Keratinocyte (primary cell): ENCODE data around the gene CCR5AS.

Experiments
- DNase-seq: peaks from one replicate; pipeline ENCODE4 v3.0.0-alpha.2; 2011; ENCODE audit warnings: low read depth, missing footprints, low spot score
- FAIRE-seq: peaks from 2 replicates; lab custom pipeline; 2011; peaks lifted over from hg19 to GRCh38; lab: Jason Lieb, UNC
- H2AFZ ChIP-seq: 2 replicates; pipeline ENCODE4 v1.6.0; 2012; ENCODE audit warnings: low read length, control low read depth, inconsistent platforms; ENCODE audit not compliant: control insufficient read depth
- H3K27ac ChIP-seq: 2 replicates; pipeline ENCODE4 v1.5.1; 2011; ENCODE audit warnings: low read length; ENCODE audit not compliant: control insufficient read depth, insufficient read depth
- H3K27me3 ChIP-seq: 3 replicates; pipeline ENCODE4 v1.6.0; 2011; ENCODE audit warnings: low read length; ENCODE audit not compliant: control insufficient read depth, insufficient read depth; ENCODE audit errors: extremely low read depth
- H3K36me3 ChIP-seq, 2 experiments: 2 replicates in 1 of 2; 3 replicates in 1 of 2; pipeline ENCODE4 v1.5.1; 2011; ENCODE audit warnings: low read length in 2 of 2, mild to moderate bottlenecking in 1 of 2; ENCODE audit not compliant: control insufficient read depth in 2 of 2, insufficient read depth in 2 of 2; ENCODE audit errors: extremely low read depth in 1 of 2
- H3K4me1 ChIP-seq: 3 replicates; pipeline ENCODE4 v1.5.1; 2011; ENCODE audit warnings: low read length; ENCODE audit not compliant: control insufficient read depth, insufficient read depth; ENCODE audit errors: extremely low read depth
- H3K4me2 ChIP-seq: 3 replicates; pipeline ENCODE4 v1.6.0; 2011; ENCODE audit warnings: low read depth, low read length; ENCODE audit not compliant: control insufficient read depth, insufficient read depth; ENCODE audit errors: extremely low read depth
- H3K4me3 ChIP-seq, 3 experiments: fragments of 200-600 bp in 1 of 3; sonication (generic) in 1 of 3; 2 replicates in 2 of 3; 3 replicates in 1 of 3; pipeline ENCODE4 v1.5.1; 2011 to 2016; ENCODE audit warnings: low read length in 3 of 3, mild to moderate bottlenecking in 3 of 3, control low read depth in 2 of 3, inconsistent platforms in 1 of 3, low read depth in 1 of 3, mixed read lengths in 1 of 3, mixed run types in 1 of 3, moderate library complexity in 1 of 3; ENCODE audit not compliant: control insufficient read depth in 2 of 3, insufficient read depth in 2 of 3; ENCODE audit errors: extremely low read depth in 1 of 3
- H3K79me2 ChIP-seq: 2 replicates; pipeline ENCODE4 v1.6.0; 2012; ENCODE audit warnings: low read length; ENCODE audit not compliant: control insufficient read depth, insufficient read depth
- H3K9ac ChIP-seq: 3 replicates; pipeline ENCODE4 v1.6.0; 2011; ENCODE audit warnings: low read length; ENCODE audit not compliant: control insufficient read depth, insufficient read depth; ENCODE audit errors: extremely low read depth
- H3K9me1 ChIP-seq: 3 replicates; pipeline ENCODE4 v1.6.0; 2011; ENCODE audit warnings: low read length; ENCODE audit not compliant: control insufficient read depth, insufficient read depth; ENCODE audit errors: extremely low read depth
- H3K9me3 ChIP-seq: 2 replicates; pipeline ENCODE4 v1.5.1; 2012; ENCODE audit warnings: low read depth, low read length; ENCODE audit not compliant: control insufficient read depth
- H4K20me1 ChIP-seq: 3 replicates; pipeline ENCODE4 v1.6.0; 2011; ENCODE audit warnings: low read length; ENCODE audit not compliant: control insufficient read depth, insufficient read depth; ENCODE audit errors: extremely low read depth
- CTCF ChIP-seq, 3 experiments: IDR thresholded peaks in 1 of 3; conservative IDR thresholded peaks in 1 of 3; optimal IDR thresholded peaks in 1 of 3; 2 replicates in 2 of 3; 3 replicates in 1 of 3; pipeline versions ENCODE3 to v1.5.1; 2011; ENCODE audit warnings: low read length in 3 of 3, mild to moderate bottlenecking in 3 of 3, moderate library complexity in 2 of 3, control low read depth in 1 of 3, inconsistent platforms in 1 of 3; ENCODE audit not compliant: insufficient read depth in 2 of 3; ENCODE audit errors: extremely low read depth in 1 of 3
- EZH2 ChIP-seq: IDR thresholded peaks from one replicate; pipeline ENCODE4 v1.6.1; 2012; ENCODE audit warnings: inconsistent platforms, mild to moderate bottlenecking, low read length, moderate library complexity
- dilution Hi-C: fragments of 300-500 bp; cut with MboI; formaldehyde crosslinking; loops from one replicate; pipeline ENCODE4 v1.7.0; 2020; ENCODE audit warnings: low sequenced_read_pairs; ENCODE audit not compliant: extremely low pct_ligation_motif_present

CCR5AS gene

GRCh38 chr3:46325645-46326300, 81.1 kb downstream of the CCR5AS start:
- no peaks in the 10 kb centered on the region for H4K20me1 ChIP-seq
- no peaks in the 10 kb centered on the region for H3K4me1 ChIP-seq
- no peak overlapping the region for H3K9ac ChIP-seq
- FAIRE-seq (no peak), DNase-seq (no peak)
- H3K9me1 ChIP-seq: no peaks in the 10 kb centered on the region
- no peak overlapping the region for H3K4me2 ChIP-seq
- dilution Hi-C loops: no loop called here
- no peaks in the 10 kb centered on the region for H3K79me2 ChIP-seq
- H3K4me3 ChIP-seq: no peak overlapping the region
- no peak overlapping the region for H3K27ac ChIP-seq
- no peak overlapping the region for H2AFZ ChIP-seq
- H3K27me3 ChIP-seq: peaks cover 6% of the 10 kb centered on the region
- no peak for TF ChIP-seq EZH2
- no peak for TF ChIP-seq CTCF (optimal IDR thresholded peaks at IDR 0.05 in 1 of 3, IDR thresholded peaks at IDR 0.05 in 1 of 3, conservative IDR thresholded peaks at IDR 0.05 in 1 of 3; ENCODE audit: extremely low read depth in 1 of 3, insufficient read depth in 2 of 3, low read length in 3 of 3)
- H3K36me3 ChIP-seq: no peaks in the 10 kb centered on the region
- H3K9me3 ChIP-seq: peaks cover 4% of the 10 kb centered on the region

DNA sequence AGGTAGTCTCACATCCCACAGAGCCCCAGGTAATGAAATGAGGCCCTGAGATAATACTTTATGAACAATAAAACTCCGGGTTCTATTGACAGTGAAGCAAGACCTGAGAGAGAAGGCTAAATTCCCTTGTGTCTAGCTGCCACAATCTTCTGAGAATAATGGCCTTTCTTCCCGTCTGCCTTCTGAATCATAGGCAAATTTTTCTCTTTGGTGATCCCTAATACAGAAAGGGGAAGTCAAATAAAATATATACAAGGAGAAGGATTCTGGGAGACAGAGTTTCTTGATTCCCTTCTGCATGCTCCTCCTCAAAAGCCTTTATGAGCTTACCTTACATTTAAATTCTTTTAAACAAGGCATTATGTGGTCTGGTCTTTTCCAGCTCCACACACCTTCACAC, 82.8 kb downstream of the CCR5AS start:
- Histone ChIP-seq H3K36me3 (no peaks in the 10 kb centered on the region), H3K9me1 (no peaks in the 10 kb centered on the region), H3K9ac (no peak overlapping the region), H3K27me3 (peaks cover 6% of the 10 kb centered on the region), H4K20me1 (no peaks in the 10 kb centered on the region), H2AFZ (no peak overlapping the region), H3K4me1 (no peaks in the 10 kb centered on the region), H3K4me3 (no peak overlapping the region), H3K4me2 (no peak overlapping the region), H3K79me2 (no peaks in the 10 kb centered on the region), H3K27ac (no peak overlapping the region), H3K9me3 (peaks cover 4% of the 10 kb centered on the region)
- dilution Hi-C loops: no loop called here
- TF ChIP-seq EZH2 (no peak), CTCF (optimal IDR thresholded peaks at IDR 0.05 in 1 of 3, IDR thresholded peaks at IDR 0.05 in 1 of 3, conservative IDR thresholded peaks at IDR 0.05 in 1 of 3; ENCODE audit: extremely low read depth in 1 of 3, insufficient read depth in 2 of 3, low read length in 3 of 3) (no peak)
- DNase-seq (no peak), FAIRE-seq (no peak)
